IPS-11a (cell line): Measurements from ENCODE around the gene ZNF629.

Experiments
- H3K4me3 ChIP-seq: one replicate; pipeline ENCODE4 v1.5.1; 2013; ENCODE audit warnings: low read depth, low read length, control low read depth

Gene ZNF629

DNA sequence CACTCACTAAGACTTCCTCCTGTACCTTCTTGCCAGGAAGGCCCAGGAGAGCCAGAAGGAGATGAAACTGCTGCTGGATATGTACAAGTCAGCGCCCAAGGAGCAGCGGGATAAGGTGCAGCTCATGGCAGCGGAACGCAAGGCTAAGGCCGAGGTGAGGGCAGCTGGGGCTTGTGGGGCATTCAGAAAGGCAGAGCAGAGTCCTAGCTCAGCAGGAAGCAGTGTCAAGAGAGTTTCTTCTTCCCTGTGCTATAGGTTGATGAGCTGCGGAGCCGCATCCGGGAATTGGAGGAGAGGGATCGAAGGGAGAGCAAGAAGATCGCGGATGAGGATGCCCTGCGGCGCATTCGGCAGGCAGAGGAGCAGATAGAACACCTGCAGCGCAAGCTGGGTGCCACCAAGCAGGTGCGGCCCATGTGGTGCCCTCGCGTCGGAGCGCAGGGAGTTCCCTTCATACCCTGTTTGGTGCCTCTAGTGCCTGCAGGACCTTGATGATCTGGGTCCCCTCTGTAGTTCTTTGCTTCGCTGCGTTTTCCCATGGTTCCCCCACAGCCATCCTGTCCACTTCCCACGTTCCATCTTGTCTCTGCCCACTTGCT, 18.3 kb downstream of the ZNF629 start:
- no peak overlapping the region for H3K4me3 ChIP-seq

DNA sequence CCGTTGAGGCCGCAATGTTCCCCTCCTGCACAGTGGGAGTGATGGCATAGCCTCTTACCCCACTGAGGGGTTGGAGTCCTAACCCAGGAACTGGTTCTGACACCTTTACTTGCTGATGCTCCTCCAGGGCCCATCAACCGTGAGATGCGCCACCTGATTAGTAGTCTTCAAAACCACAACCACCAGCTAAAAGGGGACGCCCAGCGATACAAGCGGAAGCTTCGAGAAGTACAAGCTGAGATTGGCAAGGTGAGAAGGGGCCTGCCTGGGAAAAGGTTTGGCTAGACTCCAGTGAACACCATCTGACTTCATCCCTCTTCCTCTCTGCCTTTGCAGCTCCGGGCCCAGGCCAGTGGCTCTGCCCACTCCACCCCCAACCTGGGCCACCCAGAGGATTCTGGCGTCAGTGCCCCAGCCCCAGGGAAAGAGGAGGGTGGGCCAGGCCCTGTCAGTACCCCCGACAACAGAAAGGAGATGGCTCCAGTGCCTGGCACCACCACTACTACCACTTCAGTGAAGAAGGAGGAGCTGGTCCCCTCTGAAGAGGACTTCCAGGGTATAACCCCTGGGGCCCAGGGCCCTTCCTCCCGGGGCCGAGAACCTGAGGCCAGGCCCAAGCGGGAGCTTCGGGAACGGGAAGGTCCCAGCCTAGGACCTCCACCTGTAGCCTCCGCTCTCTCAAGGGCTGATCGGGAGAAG, 19.1 kb downstream of the ZNF629 start:
- H3K4me3 ChIP-seq = no peak overlapping the region

DNA sequence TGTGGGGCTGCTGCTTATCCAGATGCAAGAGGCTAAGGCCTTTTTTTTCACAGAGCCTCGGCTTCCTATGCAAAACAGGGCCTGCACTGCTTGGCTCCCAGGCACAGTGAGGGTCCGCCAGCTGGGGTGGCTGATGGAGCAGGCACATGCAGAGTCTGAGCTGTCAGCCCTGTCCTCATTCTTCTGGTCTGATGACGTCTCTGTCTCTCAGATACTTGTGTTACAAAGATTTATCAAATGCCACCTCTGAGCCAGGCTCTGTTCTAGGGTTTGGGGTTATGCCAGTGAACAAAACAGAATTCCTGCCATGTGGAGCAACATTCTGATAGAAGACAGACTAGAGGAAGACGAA, 20.1 kb downstream of the ZNF629 start:
- H3K4me3 ChIP-seq = no peak overlapping the region

DNA sequence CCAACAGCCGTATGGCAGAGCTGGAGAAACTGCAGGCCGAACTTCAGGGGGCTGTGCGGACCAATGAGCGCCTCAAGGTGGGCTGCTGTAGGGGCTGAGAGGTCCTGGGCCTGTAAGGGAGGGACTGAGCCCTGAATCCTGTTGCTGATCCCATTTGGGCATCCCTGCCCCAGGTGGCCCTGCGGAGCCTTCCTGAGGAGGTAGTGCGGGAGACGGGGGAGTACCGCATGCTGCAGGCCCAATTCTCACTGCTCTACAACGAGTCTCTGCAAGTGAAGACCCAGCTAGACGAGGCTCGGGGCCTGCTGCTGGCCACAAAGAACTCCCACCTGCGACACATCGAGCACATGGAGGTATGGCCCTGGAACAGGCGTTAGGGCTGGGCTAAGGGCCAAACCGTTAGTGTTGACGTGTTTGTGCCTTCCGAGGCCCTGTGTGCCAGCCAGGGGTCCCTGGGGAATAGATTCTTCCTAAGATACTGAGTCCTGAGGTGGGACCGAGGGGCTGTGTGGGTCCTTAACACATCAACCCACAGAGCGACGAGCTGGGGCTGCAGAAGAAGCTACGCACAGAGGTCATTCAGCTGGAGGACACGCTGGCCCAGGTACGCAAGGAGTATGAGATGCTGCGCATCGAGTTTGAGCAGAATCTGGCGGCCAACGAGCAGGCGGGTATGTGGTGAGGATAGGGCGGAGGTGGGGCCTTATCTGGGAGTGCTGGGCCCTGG, 20.6 kb downstream of the ZNF629 start:
- H3K4me3 ChIP-seq = no peak overlapping the region

DNA sequence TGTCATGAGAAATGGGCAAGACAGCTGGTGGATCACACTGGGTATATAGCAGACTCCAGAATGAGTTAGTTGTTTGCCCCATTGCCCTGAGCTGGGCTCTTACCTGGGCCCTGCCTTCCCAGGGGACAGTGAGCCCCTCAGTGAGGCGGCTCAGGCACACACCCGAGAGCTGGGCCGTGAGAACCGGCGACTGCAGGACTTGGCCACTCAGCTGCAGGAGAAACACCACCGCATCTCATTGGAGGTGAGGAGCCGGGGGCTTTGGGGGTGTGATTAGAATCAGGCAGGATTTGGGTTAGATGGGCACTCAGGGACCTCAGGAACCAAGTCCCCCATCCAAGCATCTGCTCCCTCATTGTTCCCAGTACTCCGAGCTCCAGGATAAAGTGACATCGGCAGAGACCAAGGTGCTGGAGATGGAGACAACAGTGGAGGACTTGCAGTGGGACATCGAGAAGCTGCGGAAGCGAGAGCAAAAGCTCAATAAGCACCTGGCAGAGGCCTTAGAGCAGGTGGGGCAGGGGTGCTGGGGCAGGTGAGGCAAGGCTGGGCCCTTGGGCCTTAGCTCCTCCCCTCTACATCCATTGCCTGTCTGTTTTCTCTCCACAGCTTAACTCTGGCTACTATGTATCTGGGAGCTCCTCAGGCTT, 22.1 kb downstream of the ZNF629 start:
- no peak overlapping the region for H3K4me3 ChIP-seq

DNA sequence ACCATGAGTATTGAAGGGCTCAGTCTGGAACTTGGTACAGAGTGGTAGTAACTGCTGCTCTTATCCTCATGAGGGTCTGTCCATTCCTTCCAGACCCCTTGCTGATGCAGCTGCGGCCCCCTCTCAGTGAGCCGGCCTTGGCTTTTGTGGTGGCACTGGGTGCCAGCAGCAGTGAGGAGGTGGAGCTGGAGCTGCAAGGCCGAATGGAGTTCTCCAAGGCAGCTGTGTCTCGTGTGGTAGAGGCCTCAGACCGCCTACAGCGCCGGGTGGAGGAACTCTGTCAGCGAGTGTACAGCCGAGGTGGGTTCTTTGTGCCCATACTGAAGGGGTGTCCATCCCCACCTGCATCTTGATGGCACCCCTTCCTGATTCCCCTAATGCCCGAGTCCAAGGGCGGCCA, 22.9 kb downstream of the ZNF629 start:
- H3K4me3 ChIP-seq = no peak overlapping the region

DNA sequence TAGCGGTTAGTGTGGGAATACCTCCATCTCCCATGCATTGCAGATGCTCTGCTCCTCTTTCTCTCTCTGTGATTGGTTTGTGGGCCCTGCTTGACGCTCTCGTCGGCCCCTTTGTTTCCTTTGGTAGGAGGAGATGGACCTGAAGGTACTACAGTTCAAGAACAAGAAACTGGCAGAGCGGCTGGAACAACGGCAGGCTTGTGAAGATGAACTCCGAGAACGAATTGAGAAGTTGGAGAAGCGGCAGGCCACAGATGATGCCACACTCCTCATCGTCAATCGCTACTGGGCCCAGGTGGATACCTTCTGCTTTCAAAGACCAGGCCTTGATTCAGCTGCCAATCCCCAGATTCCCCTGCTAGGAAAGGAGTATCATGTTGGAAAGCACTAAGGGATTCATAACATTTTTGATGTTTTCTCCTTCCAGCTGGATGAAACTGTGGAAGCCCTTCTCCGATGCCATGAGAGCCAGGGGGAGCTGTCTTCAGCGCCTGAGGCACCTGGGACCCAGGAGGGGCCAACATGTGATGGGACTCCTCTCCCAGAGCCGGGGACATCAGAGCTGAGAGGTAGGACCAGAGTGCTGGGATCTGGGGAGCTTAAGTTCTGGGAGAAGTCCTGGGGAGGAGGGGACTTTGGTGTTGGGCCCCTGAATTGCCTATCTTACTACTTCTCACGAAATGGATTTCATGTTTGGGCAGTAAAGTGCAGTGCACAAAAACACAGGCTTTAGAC, 23.8 kb downstream of the ZNF629 start:
- H3K4me3 ChIP-seq = peak overlapping the region; percentile 88

DNA sequence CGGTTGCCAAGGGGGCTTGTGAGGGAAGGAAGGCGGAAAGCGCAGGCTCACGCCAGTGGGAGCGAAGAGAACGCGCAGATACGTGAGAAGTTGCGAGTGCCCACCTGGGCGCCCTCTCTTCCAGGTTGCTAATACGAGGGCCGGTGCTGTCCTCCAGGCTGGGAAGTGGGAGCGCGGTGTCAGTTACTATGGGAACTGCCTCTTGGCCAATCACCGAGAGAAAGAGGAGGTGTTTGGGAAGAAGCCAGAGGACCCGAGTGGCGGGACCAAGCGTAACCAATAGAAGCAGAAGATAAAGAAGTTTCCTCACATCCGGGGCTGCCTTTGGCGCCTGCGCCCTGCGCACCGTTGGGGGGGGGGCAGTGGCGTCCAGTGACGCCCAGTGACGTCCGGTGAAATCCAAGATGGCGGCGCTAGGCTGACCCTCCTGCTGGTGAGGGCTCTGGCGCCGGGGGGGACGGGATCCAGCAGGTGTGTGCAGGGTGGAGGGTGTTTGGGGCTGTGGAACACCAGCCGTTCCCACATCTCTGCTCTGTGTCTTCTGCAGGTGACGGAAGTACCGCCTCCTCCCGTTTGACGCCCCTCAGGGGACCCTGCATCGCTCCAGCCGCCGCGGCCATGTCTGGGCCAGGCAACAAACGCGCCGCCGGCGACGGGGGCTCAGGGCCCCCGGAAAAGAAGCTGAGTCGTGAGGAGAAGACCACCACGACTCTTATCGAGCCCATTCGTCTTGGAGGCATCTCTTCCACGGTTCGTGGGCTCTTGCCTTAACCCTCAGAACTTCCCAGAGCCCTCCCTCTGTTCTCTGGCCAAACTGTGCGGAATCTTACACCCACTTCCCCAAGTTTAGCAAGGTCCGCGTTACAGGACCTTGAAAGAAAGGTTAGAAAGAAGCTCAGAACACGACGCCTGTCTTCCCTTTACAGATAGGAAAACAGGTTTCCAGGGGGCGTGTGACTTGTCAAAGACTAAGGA, 24.8 kb downstream of the ZNF629 start, which contains the start of the genes CFAP119 and RNF40:
TSS of gene CFAP119 (minus strand) at position 135 of the 975 bp plus-strand sequence. CDS start 314 bp downstream, outside the sequence.
TSS of gene RNF40 (plus strand) at position 395 of the 975 bp plus-strand sequence. CDS start at position 619, 224 bp downstream.
- H3K4me3 ChIP-seq = peak within 1 kb of the TSS; percentile 88

DNA sequence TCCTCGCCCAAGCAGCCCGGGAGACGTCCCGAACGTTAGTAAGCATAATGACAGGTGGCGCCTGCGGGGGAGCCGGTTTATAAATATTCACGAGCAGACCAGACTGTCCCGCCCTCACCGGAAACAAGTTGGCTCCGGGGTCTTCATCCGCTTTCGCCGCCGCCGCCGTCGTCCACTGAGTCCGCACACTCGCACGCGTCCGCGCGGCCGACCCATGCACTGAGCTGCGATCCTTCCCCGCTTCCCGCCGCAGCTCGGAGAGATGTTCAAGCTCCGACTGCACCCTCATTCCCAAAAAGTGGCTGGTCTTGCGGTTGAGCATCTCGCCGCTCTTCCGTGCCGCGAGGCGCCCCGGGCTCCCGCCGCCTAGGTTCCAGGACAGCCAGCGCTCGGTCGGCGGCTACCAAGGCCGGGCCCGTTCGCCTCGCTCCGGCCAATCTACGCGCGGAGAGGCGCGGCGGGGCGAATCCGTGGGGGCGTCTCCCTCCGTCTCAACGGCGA, 25.5 kb downstream of the ZNF629 start:
- H3K4me3 ChIP-seq = peak overlapping the region; percentile 88

DNA sequence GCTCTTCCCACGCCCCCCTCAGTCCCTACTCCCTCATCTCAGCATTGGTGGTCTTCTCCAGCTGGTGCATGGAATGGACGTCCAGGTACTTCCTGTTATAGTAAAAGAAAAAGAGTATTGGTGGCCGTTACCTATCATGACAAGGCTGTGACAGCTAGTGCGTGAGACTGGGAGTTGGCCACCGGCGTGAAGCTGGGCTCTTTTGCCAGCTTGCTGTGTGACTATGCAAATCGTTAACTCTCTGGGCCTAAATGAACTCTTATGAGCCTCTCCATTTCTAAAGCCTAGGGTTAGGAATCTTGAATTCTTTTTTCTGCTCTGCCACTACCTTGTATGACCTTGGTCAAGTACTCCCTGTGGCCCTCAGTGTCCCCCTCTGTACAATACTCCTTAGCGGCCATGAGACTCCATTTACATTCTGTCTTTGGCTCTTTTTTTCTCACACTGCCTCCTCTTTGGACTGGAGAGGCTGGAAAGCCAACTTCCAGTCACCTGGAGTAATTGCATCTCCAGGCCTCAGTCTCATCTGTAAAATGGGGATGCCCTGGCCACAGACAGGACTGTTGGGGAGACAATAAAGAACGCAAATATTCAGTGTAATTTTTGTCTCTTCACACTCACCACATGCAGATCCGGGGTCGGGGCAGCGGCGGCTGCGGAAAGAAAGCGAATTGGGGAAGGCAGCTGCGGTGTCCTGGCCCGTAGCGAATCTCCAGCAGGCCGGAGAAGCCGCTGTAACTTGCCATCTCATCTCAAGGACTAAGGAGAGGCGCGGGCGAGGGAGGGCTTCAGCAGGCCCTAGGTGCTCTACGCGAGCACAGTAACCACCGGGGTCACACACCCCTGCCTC, 26.2 kb downstream of the ZNF629 start:
- H3K4me3 ChIP-seq = peak overlapping the region; percentile 88

DNA sequence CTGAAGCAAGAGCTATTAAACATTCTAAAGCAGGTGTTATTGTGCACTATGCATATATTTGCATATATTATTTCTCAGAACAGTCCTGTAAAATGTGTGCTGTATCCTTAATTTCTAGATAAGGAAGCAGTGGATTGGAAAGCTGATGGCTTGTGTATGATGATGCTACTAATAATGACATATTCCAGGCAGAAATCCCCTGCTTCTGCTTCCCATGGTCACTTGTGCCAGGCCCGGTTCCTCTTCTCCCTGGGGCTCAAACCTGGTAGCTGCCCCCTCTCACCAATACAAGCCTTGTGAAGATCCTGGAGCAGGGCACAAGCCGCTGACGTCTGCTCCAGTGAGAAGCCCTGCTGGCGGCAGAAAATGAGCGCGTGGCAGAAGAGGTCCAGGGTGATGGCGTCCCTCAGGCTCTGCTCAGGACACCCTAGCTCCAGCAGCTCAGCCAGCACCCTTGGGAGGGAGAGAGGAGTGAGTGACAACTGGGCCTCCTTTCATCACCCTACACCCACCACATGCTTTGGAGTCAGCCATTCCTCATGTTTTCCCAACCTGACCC, 26.9 kb downstream of the ZNF629 start:
- no peak overlapping the region for H3K4me3 ChIP-seq

DNA sequence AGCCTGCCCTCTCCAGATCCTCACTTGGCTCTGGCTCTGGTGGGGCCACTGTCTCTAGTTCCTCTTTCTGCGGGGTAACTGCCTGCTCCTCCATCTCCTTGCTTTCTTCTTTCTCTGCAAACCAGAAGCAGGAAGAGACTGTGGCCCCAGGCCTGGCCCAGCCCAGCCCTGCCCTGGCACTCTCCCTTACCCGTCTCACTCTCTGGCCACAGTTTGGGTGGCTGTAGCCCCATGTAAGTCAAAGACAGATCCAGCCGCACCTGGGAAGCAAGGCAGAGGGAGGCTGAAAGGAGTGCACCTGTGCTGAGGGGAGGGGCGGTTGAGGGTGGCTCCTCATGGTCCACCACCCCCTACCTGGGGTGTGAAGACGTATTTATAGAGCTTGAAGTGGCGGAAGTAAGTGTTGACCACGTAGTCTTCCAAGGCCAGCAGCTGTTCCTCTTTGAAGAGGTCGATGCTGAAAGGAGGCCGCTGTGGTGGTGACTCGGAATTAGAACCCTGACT, 28.0 kb downstream of the ZNF629 start:
- no peak overlapping the region for H3K4me3 ChIP-seq

DNA sequence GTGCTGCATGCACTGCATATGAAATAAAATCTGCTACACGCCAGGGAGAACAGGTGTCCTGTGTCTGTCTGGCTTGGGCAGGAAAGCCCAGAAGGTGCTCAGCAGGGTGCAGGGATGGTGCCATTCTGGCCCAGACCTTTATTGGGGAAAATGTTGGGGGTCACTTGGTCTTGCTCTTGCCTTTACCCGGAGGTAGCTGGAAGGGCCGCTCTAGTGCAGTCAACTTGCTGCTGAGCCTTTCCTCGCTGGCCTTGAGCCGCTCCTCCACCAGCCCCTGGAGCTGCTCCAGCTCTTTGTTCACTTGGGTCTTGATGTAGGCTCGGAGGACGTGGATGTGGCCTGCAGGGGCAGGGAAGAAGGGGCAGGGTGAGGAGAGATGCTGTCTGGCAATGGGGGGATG, 29.7 kb downstream of the ZNF629 start:
- no peak overlapping the region for H3K4me3 ChIP-seq

DNA sequence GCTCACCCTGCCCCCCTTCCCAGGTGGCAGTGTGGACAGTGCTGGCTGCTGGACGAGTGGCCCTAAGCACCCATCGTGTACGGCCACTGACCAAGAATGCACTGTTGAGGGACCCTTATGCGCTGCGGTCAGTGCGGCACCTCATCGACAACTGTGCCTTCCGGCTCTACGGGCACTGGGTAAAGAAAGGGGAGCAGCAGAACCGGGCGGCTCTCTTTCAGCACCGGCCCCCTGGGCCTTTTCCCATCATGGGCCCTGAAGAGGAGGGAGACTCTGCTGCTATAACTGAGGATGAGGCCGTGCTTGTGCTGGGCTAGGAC, 30.3 kb downstream of the ZNF629 start:
- no peak overlapping the region for H3K4me3 ChIP-seq

DNA sequence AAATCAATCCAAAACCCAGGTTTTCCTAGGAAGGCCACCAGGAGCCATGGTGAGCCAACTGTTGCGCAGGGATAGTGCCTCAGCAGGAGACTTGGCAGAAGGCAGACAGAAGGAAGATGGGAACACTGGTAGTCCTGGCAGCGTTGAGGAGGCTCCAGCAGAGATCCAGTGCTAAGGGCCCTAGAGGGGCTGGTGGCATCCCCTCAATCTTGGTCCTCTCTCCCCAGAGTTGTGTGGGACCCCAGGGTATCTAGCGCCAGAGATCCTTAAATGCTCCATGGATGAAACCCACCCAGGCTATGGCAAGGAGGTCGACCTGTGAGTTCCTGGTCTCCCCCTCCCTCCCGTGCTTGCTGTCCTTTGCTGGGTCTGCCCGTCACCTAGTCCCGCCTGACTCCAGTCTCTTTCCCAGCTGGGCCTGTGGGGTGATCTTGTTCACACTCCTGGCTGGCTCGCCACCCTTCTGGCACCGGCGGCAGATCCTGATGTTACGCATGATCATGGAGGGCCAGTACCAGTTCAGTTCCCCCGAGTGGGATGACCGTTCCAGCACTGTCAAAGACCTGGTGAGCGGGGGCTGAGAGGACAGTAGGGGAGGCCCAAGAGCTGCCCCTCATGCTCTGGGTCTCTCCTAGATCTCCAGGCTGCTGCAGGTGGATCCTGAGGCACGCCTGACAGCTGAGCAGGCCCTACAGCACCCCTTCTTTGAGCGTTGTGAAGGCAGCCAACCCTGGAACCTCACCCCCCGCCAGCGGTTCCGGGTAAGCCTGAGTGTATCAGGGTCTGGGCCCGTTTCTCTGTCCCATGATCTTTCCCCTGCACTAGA, 30.8 kb downstream of the ZNF629 start:
- H3K4me3 ChIP-seq = no peak overlapping the region

DNA sequence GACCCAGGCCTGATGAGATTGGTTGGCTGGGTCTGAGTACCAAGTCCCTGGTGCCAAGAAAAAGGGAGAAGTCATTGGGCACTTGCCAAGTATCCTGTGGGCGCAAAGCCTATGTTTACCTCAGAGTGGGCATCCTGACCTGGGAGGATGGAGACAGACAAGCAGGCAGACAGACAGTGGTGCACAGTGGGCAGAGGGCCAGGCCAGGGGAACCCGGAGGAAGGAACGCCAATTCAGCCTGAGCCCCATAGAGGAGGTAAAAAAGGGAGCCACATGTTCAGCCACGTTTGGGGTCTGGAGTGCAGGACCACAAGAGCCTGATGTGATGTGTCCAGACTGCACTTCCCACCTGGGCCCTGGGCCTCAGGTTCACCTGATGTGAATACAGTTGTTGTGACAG, 33.4 kb downstream of the ZNF629 start:
- no peak overlapping the region for H3K4me3 ChIP-seq

DNA sequence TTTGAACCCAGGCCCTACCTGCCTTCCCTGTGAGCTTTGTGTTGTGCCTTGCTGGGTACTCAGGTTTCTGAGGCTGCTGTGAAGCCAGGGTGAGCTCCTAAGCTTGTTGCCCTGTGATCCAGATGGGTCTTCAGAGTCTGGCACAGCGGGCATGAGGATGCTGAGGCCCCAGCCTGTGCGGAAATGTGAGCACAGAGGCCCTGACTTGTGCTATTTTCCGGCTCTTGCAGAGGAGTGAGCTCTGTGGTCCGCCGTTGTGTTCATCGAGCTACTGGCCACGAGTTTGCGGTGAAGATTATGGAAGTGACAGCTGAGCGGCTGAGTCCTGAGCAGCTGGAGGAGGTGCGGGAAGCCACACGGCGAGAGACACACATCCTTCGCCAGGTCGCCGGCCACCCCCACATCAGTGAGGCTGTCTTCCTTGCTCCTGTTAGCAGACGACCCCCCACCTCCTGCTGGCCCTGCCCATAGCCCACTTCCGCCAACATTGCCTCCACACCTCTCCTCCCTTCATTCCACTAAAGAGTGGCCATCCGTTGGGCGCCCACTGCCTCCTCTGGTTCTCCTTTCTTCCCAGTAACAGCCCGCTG, 36.0 kb downstream of the ZNF629 start:
- no peak overlapping the region for H3K4me3 ChIP-seq
